Left colon (tissue), 2 donors: Measurements from ENCODE around the gene IGFALS. TPM values are rescaled to one million over a fixed set of nuclear protein-coding genes. Genes with fewer than 3 reads are reported as not detected.

ENCODE experiments used
- total RNA-seq, 2 donors: library from RNA; stranded (reverse); fragmentation: NEBNext Ultra II Directional; extraction: Animal tissue kit (Norgen Biotek cat#: 25700); gene quantifications; one replicate each; pipeline ENCODE4 v1.2.1, GENCODE V29; 2021
- donor health status: DM: no; HTN: no; CAD: no.
- donor health status: DM: yes; HTN: yes; CAD: no.

The IGFALS gene
- total RNA-seq, 2 donors from 2014 or later, result 0.58 to 1.3 TPM

Other genes starting within 250 kb of the IGFALS start
- 10 to 100 TPM; 13.3 to 16.3 TPM for gene IFT140, start 181.6 kb downstream of the IGFALS start, total RNA-seq
- gene CRAMP1, start 181.3 kb downstream of the IGFALS start, total RNA-seq, result 10 to 100 TPM; 16.4 to 16.6 TPM
- 10 to 100 TPM; 49.8 to 62.4 TPM for gene JPT2, start 115.4 kb downstream of the IGFALS start, total RNA-seq
- gene MAPK8IP3, start 87.5 kb downstream of the IGFALS start, total RNA-seq, result 10 to 100 TPM; 55.2 to 79.0 TPM
- 10 to 100 TPM; 59.5 to 62.9 TPM for gene NME3, start 22.2 kb downstream of the IGFALS start, total RNA-seq
- gene EME2, start 20.9 kb downstream of the IGFALS start, total RNA-seq, result 10 to 100 TPM; 22.1 to 34.9 TPM
- 100 to 1,000 TPM; 103 to 133 TPM for gene MRPS34, start 20.6 kb downstream of the IGFALS start, total RNA-seq
- gene SPSB3, start 11.1 kb downstream of the IGFALS start, total RNA-seq, result 10 to 100 TPM; 37.9 to 49.1 TPM
- 10 to 100 TPM; 29.4 to 34.4 TPM for gene NUBP2, start 10.7 kb downstream of the IGFALS start, total RNA-seq
- 10 to 100 TPM; 64.5 to 85.0 TPM for gene HAGH, start 33.1 kb upstream of the IGFALS start, total RNA-seq
- 10 to 100 TPM; 60.0 to 66.9 TPM for gene FAHD1, start 33.5 kb upstream of the IGFALS start, total RNA-seq
- gene MEIOB, start 78.5 kb upstream of the IGFALS start, total RNA-seq, result not detected
- gene HS3ST6, start 124.7 kb upstream of the IGFALS start, total RNA-seq, result 10 to 100 TPM in 1 of 2 donors, under 1 TPM in 1; 0.31 to 11.8 TPM
- gene MSRB1, start 149.5 kb upstream of the IGFALS start, total RNA-seq, result 10 to 100 TPM; 46.0 to 46.6 TPM
- gene RPL3L, start 161.0 kb upstream of the IGFALS start, total RNA-seq, result not detected
- gene NDUFB10, start 165.8 kb upstream of the IGFALS start, total RNA-seq, result 100 to 1,000 TPM; 224 to 273 TPM
- gene RPS2, start 171.1 kb upstream of the IGFALS start, total RNA-seq, result 1,000 to 10,000 TPM; 1,705 to 1,742 TPM
- gene RNF151, start 173.2 kb upstream of the IGFALS start, total RNA-seq, result not detected
- 10 to 100 TPM; 22.0 to 23.6 TPM for gene TBL3, start 178.3 kb upstream of the IGFALS start, total RNA-seq
- gene NOXO1, start 187.8 kb upstream of the IGFALS start, total RNA-seq, result 10 to 100 TPM; 34.6 to 49.0 TPM
- 10 to 100 TPM; 73.7 to 82.3 TPM for gene GFER, start 190.5 kb upstream of the IGFALS start, total RNA-seq
- gene SYNGR3, start 196.3 kb upstream of the IGFALS start, total RNA-seq, result 1 to 10 TPM; 1.6 to 3.0 TPM
- gene ZNF598, start 216.1 kb upstream of the IGFALS start, total RNA-seq, result 10 to 100 TPM; 45.8 to 52.8 TPM
- gene NPW, start 226.1 kb upstream of the IGFALS start, total RNA-seq, result 1 to 10 TPM; 1.9 to 2.5 TPM
- gene NHERF2, start 233.2 kb upstream of the IGFALS start, total RNA-seq, result 10 to 100 TPM; 69.3 to 73.7 TPM